Right forelimb (tissue), 1 donor: ENCODE measurements around the gene ZNF436.
A peak's percentile ranks its signal among the peaks of the same experiment; 100 is the strongest.

ENCODE experiments used
- DNase-seq: peaks from one replicate; pipeline ENCODE4 v3.0.0-alpha.2; 2018

The ZNF436 gene

DNA sequence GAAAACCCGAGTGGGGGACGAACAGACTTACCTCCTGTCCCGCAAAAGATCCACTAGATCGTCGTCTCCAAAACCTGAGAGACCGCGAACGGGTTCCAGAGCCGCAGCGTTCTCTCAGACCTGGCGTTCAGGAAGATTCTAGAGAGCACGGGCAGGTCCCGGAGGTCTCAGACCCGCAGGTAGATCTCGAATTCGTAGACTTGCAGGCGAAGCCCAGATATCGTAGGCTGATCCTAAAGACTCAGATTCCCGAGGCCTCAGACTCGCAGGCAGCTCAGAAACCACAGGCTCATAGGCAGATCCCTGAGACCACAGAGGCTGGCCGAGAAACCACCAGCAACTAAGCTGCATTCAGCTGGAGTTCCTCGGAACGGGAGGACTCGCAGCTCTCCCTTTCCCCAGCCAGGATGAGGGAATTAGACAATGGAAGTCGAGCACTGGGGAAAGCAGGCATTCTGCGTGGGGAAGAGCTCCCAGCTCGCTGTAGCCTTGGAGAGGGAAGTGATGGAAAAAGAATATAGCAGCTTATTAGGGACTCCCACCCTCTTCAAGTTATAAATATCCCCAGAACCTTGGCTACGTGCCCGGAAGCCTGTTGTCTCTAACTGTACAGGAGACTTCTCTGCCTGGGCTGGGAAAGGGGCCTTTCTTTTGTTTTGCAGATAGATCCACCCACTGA is at the start of gene ZNF436:
ZNF436 (minus strand) TSS at position 502 of the 679 bp plus-strand sequence. CDS start 1,831 bp downstream, outside the sequence.
- DNase-seq, result peak; percentile 91

DNA sequence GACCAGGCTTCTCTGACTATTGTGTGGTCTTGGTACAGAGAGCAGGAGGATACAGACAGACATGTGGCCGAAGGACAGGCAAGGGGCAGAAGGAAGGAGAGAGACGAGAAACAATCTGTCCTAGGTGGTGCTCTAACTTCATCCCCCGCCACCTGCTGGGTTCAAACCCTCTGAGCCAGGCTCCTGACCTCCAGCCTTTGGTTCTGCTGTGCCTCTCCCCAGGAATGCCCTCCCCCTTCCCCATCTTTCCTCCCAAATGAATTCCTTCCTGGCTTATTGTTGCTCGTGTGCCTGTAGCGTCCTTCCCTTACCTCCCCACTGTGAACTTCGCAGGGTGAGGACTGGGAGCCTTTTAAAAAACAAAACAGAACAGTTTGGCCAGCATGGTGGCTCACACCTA is 49.5 kb upstream of the ZNF436 start:
- DNase-seq, result no peak

DNA sequence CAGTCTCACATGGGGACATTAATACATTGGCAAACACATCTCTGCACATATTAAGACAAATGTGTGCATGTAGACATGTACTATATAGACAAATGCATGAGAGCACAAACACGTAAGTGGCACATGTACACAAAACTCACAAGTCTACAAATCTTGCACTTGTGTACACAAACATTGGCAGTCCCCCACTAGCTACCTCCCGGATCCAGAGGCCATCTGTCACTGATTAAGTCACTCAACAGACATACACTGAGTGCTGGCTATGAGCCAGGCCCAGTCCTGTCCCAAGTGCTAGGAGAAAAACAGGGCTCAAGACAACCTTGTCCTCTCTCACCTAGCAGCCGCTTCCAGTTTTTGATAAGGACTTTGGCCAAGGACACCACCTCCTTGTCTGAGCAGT is 47.9 kb upstream of the ZNF436 start:
- no peak for DNase-seq

DNA sequence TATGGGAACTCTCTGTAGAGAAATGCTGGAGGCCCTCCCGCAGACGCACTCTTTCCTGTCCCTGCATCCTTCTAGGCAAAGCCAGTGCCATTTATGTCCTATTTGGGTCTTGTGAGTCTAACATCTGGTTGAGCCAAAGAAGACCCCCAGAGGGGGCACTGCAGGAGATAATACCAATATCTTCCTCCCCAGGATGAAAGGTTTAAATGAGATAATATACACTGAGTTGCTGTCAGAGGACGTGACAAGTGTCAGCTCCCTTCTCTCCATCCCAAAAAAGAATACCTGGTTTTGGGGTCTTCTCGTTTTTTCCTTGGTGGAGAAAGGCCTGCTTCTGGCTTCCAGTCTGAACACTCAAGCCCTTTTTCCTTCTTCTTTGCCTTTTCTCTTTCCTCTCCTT is 47.3 kb upstream of the ZNF436 start:
- DNase-seq, result no peak

DNA sequence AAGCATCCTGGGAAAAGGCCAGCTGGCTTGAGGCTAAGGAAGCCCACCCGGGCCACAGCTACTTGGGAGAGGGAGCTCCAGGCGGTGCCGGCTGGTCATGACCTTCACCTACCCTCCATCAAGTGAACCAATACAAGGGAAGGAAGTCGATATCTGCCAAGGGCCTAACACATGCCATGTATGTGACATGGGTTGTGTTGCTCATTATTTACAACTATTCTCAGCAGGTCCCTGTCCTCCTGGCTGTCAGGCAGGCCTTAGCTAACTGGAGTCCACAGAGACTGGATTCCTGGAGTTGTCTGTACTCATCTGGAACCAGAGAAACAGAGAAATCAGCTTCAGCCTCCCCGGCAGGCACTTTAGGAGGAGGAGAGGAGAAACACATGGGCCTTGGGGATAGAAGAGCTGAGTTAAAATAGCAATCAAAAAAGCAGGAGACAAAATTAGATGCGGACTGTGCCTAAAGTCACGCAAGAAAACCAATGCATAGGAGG is 39.2 kb upstream of the ZNF436 start:
- DNase-seq, result no peak

DNA sequence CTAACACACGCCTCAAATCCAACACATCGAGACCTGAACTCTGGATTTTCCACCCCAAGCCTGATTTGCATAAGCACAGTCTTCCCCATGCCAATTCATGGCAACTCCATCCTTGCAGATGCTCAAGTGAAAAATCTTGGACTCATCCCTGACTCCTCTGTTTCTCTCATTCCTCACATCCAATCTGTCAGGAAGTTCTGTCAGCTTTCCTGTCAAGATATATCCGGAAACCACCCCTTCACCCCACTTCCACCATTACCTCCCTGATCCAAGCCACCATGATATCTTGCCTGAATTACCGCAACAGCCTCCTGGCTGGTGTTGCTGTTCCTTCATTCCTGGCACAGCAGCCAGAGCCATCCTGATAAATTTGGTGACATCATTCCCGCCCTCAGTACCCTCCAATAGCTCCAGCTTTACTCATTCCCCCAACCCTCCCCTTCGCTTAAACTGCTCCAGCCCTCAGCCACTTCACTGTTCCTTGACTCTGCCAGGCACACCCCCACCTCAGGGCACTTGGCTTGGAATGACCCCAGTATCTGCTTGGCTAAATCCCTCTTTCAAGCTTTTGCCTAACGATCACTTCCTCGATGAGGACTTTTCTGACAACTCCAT is 37.5 kb upstream of the ZNF436 start:
- no peak for DNase-seq

DNA sequence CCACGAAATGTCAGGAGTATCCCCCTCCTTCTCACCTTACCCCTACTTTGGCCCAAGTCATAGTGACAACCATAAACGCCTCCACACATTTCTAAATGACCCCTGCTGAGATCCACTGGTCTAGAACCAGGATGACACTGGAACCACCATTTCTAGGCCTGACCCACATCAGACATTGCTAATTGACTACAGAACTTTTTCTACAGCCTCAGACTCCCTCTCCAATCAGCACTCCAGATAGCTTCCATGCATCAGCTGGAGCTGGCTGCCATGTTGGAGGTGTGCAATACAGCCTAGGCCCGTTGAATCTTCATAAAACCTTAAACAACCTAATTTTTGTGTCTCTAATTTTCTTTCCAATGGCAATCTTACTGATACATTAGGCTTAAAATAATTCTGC is 36.3 kb upstream of the ZNF436 start:
- DNase-seq, result no peak

DNA sequence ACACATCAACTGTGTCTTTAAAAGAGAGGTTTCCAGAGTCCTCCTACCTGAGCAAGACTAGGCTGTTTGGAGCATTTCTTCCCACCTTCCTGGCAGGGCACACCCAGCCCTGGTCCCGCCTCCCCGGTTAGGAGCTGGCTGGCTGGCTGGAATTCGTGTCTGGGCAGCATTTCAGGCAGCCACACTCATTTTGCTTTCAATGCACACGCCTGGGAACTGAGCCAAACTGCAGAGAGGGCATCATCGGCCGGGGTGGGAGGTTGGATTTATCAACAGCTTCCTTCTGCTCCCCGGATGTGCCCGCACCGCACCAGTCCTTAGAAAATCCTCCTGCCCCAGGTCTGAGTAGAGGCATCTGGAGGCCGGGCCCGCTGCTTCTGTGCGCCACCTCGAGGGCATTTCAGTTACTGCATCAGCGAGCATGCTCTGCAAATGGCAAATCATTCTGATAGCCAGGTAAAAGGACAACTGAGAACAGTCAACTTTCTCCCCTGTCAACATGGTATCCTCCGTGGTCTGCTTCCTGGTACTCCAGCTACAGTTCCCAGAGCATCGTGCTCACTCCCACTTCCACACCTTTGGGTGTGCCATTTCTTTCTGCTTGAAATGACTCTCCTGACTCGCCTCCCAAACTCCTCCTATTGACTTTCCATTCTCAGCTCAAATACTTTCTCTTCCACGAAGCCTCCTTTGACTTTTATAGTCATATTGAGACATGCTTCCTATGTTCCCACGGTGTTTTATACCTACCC is 34.3 kb upstream of the ZNF436 start:
- DNase-seq, result peak; percentile 89

DNA sequence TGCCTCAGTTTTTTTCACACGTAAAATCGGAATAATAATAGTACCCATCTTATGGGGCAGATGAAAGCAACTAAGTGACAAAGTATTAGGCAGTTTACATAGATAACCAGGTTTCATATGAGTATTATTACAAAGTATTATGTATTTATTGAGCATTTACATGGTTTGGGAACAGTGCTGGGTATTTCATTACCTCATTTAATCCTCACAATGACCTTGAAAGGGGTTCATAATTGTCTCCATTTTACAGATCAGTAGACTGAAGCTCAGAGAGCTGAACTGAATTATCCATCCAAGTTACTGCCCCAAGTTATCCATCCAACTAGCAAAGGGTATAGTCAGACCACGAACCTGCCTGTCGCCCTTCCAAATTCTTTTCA is 33.7 kb upstream of the ZNF436 start:
- no peak for DNase-seq

DNA sequence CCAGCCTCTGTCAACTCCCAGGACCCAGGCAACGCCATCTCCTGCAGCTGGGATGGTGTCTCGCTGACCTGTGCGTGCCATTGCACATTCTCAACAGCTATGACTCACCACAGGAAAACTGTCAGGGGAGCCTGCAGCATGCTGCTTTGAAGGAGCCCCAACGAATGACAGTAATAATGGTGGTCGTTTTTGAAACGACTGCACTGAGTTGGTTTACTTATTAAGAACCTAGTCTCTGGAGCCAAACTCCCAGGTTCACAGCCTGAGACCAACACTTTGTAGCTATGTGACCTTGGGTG is 33.4 kb upstream of the ZNF436 start:
- no peak for DNase-seq

DNA sequence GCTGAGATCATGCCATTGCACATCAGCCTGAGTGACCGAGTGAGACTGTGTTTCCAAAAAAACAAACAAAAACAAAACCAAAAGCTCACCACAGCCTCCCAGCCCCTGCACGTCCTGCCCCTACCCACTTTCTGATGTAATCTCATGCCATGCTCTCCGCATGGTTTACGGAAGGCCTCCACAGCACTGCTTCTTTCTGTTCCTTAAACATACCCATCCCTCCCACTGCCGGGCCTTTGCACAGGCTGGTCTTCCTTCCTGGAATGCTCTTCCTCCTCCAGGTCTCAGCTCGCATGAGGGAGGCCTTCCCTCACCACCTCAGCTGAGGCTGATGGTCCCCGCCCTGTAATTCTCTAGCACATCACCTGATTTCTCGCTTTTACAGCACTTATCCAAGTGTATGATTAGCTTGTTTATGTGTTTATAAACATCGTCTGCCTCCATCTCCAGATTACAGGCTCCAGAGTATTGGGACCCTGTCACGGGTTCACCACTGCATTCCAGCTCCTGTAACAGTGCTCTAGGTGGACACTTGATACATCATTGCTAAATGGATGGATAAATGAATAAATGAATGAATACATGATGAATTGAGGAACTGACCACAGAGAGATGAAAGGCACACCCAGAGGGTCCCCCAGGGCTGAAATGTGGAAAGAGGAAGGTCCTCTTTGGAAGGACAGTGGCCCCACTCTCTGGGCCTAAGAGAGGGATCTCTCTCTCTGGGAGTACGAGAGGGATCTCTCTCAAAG is 32.8 kb upstream of the ZNF436 start:
- DNase-seq, result no peak

DNA sequence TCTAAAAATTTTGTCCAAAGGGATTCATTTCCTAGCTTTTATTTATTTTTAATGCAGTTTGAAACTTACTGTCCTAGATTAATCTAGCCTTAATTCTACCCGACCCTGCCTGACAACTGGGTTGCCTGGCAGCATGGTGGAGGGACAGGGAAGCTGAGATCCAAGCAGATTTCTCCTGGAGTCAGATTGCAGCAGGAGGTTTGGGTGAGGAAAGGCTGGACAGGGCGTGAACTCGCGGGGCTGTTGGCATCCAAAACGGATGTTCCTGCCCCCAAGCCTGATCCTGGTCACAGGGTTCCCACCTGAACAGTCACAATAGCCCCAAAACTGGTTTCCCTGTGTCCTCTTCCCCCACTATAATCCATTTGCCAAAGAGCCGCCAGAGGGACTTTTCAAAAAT is 31.7 kb upstream of the ZNF436 start:
- DNase-seq, result no peak

DNA sequence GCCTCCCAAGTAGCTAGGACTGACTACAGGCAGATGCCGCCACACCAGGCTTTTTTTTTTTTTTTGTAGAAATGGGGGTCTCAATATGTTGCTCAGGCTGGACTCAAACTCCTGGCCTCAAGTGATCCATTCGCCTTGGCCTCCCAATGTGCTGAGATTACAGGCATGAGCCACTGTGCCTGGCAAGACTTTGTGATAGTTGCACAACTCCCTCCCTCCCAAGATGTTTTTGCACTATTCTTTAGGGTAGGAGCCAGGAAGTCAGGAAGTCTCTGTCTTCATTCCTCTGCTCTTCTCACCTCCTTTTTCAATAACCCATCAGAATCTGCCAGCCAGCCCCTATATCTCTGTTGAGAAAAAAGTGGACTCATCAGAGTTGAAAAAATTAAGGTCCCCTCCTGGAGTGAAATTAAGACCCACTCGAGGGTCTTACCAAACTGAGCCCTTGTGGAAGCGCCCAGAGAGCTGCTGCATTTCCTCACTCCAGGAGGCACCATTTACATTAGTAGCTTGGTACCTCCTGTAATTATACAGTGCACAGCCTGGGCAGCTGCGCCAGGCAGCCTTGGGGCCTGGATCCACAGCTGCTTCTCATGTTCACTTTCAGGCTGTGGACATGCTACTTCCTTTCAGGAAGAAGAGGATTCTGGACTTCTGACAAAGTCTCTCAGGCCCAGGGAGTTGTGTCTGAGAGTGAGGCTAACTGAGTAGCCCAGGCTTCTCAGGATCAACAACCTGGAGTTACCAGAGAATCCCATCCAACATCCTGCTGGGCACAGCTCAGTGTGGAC is 30.9 kb upstream of the ZNF436 start:
- DNase-seq, result no peak

DNA sequence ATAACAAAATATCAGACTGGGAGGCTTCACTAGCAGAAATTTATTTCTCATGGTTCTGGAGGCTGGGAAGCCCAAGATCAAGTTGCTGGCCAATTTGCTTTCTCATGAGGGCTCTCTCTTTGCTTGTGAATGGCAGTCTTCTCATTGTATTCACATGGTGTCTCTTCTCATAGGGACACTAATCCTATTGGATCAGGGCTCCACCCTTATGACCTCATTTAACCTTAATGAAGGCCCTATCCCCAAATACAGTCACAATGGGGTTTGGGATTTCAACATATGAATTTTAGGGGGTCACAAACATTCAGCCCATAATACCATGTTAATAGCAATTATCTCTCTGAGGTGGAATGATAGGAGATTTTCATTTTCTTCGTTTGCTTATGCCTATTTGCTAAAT is 29.6 kb upstream of the ZNF436 start:
- no peak for DNase-seq

DNA sequence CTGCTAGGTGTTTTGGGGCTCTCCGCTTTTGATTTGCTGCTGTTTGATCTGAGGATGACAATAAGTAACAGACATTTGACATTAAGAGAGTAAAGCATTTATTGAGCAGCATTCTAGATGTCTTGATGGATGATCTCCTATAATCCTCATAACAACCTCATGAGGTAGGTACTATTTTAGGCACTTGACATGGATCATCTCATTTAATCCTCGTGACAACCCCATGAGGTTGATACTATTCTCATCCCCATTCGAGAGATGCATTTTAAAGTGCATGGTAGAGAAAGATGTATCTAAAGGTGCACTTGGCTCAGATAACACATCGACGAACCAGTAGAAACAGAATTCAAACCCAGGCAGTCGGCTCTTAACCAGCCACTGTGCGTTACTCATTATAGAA is 28.3 kb upstream of the ZNF436 start:
- no peak for DNase-seq

DNA sequence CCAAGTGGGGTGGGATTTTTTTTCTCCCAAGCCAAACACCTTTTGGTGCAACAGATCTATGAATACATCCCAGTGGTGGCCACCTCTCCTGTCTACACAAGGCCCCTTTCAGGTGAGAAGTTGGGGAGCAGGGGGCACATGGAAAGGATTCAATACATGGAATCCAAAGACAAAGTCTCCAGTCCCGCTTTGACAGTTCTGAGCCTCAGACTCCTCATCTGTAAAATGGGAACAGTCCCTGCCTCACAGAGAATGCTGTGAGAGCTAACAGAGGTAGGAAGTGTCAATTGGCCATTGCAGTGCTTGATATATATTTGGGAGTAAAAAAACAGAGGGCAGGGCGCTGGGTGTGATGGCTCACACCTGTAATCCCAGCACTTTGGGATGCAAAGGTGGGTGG is 26.7 kb upstream of the ZNF436 start:
- no peak for DNase-seq

DNA sequence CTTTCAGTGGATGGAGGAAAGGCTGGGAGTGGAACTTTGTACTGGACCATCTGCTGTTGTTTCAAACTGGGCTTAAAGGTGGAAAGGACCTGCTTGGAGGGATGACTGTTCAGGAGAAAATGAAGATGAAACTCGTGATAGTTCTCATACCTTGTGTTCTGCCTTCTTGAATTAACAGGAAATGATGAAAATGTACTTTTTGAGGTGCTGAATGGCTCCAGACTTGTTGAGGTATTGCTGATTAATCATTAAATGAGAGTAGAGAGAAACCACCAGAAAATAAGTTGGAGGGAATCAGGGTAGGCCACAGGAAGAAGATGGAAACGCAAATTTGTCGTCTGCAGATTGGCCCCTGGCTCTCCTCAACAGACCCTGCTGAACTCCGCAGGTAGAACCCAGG is 26.2 kb upstream of the ZNF436 start:
- no peak for DNase-seq

DNA sequence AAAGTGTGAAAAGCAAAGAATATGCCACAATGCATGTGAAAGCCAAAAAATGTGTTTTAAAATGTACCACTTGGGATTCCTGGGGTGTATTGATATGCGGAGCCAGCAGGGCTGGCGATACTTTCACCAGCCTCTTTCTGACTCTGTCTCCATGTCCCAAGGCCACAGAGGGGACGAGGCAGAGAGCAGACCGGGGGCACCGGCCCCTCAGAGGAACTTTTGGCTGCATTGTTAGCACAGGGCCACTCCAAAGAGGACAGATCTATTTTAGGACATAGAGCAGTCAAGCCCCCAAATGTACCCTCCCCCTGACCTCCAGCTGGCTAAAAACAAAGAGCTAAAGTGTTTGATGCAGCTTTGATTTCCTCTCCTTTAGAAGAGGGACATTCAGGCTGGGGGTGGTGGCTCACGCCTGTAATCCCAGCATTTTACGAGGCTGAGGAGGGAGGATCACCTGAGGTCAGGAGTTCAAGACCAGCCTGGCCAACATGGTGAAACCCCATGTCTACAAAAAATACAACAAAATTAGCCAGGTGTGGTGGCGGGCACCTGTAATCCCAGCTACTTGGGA is 25.6 kb upstream of the ZNF436 start:
- peak; percentile 58 for DNase-seq

DNA sequence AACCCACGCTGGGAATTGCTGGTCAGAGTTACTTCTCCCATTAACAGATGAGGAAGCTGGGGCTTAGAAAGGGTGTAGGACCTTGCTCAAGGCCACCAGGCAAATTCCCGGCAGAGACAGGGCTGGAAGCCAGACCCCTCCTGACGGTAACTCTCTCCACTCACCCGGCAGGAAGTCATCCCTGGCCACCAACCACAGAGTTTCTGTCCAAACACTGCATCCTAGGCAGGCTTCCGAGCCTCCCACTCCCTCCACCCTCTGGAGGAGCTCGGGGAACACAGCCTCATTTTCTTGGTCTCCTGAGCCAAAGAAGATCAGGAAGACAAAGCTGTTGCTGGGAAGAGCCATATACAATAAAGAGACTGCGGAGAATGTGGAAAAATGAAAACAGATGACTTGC is 25.0 kb upstream of the ZNF436 start:
- peak; percentile 89 for DNase-seq

DNA sequence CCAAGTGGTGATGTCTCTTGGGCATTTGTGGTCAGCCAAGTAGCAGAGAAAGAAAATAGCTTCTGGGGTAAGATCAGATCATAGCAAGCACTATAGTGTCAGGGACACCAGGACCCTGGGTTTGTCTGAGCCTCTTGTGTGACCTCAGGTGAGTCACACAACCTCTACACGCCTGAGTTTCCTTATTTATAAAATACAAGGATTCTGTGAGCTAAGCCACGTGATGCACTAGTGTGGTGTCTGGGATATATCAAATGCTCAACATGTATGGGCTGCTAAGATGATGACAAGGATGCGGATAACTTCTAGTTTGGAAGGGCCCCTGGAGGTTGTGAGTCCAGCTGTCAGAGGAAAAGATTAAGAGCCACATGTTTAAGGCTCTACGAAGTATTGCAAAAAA is 24.5 kb upstream of the ZNF436 start:
- DNase-seq, result no peak

DNA sequence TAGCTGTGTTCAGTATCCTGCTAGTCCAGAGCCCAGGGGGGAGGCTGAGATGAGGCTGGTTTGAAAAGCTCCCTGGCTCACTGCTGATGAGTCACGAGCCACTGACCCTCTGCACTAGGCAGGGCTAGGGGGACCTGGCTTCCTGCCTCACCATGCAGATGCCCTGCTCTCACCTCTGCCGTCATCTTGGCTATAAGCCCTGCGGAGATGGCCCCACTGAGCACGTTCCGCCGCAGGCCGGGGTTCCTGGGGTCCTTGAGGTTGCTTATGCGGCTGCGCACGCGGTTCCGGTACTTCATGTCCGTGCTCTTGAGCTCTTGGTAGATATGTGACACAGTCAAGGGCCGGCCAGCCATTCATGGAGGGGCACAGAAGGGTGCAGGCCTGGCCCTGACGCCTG is 24.1 kb upstream of the ZNF436 start:
- no peak for DNase-seq

DNA sequence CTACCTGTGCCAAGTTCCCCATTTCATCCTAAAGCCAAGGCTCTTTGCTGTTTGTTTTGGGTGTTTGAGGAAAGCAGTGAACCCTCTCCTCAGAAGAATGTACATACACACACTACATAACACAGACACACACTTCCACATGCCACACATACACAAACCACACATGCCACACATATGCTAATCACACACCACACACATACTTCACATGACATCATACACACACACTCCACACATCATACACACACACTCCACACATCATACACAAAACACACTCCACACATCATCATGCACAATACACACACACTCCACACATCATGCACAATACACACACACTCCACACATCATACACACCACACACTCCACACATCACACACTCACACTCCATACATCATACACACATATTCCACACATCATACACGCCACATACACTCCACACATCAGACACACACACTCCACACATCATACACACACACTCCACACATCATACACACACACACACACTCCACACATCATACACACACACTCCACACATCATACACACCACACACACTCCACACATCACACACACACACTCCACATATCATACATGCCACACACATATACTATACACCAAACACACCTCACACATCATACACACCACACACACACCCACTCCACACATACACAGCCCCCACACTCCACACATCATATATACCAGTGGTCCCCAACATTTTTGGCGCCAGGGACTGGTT is 22.7 kb upstream of the ZNF436 start:
- DNase-seq, result no peak
